K562 (cell line): Measurements from ENCODE around the gene CRB2. TPM values are rescaled to one million over a fixed set of nuclear protein-coding genes. Genes with fewer than 3 reads are reported as not detected.

ENCODE experiments used
- MEF2A ChIP-seq: IDR thresholded peaks from 2 replicates; pipeline ENCODE4 v1.6.1; 2011; ENCODE audit warnings: low read depth, mild to moderate bottlenecking, low read length, moderate library complexity; ENCODE audit not compliant: control insufficient read depth
- MYBL2 ChIP-seq, 2 experiments: fragments of 450-650 bp in 1 of 2; sonication (generic) in 1 of 2; formaldehyde crosslinking in 1 of 2; IDR thresholded peaks; 2 replicates each; pipeline versions ENCODE4 v1.6.1 to v1.8.1; 2017 to 2022; ENCODE audit warnings: borderline replicate concordance in 1 of 2, inconsistent platforms in 1 of 2, low read depth in 1 of 2, mild to moderate bottlenecking in 1 of 2, missing genetic modification reagents in 1 of 2, moderate library complexity in 1 of 2
- NFRKB ChIP-seq: fragments of 450-650 bp; IDR thresholded peaks from 2 replicates; pipeline ENCODE4 v1.6.1; 2016; ENCODE audit warnings: low read depth
- RBM34 ChIP-seq: fragments of 200-400 bp; formaldehyde crosslinking; IDR thresholded peaks from 2 replicates; pipeline ENCODE4 v1.6.1; 2018; ENCODE audit warnings: low read length, borderline replicate concordance; ENCODE audit not compliant: insufficient read depth
- SMARCC2 ChIP-seq: fragments of 450-650 bp; IDR thresholded peaks from 2 replicates; pipeline ENCODE4 v1.6.1; 2017; ENCODE audit warnings: antibody characterized with exemption, moderate library complexity, mild to moderate bottlenecking, low read depth
- TCFL5 ChIP-seq: fragments of 250-450 bp; sonication (Bioruptor Pico); conservative IDR thresholded peaks from 2 replicates; pipeline ENCODE4 v1.6.1; 2021; ENCODE audit warnings: mild to moderate bottlenecking, moderate library complexity, matching md5 sums
- ZNF124 ChIP-seq: sonication (generic); formaldehyde crosslinking; IDR thresholded peaks from 2 replicates; pipeline ENCODE4 v1.8.1; 2022; ENCODE audit warnings: missing genetic modification reagents
- ZNF263 ChIP-seq: sonication (generic); formaldehyde crosslinking; IDR thresholded peaks from 2 replicates; pipeline ENCODE4 v1.8.0; 2022; ENCODE audit warnings: mild to moderate bottlenecking, missing genetic modification reagents, borderline replicate concordance
- ZNF780A ChIP-seq: fragments of 250-450 bp; sonication (Bioruptor Pico); IDR thresholded peaks from 2 replicates; pipeline ENCODE4 v1.5.0; 2021; ENCODE audit warnings: mild to moderate bottlenecking
- ZNF785 ChIP-seq: fragments of 250-450 bp; sonication (Bioruptor Pico); IDR thresholded peaks from 2 replicates; pipeline ENCODE4 v1.4.0; 2020; ENCODE audit warnings: mild to moderate bottlenecking
- polyA plus RNA-seq, 8 experiments: library from polyadenylated mRNA; depleted of rRNA in 4 of 8; stranded (reverse) in 5 of 8; unstranded in 3 of 8; fragments of >200 nt; fragmentation: Nextera tagmentation in 2 of 8; fragmentation: Illumina TruSeq in 1 of 8; extraction: Ambion mirVana in 2 of 8; extraction: Trizol in 1 of 8; gene quantifications; 2 replicates each; pipeline versions ENCODE4 v1.2.1 to v1.2.3, GENCODE V29; 2011 to 2014; ENCODE audit warnings: inconsistent platforms in 1 of 8, missing spikeins in 1 of 8
- total RNA-seq, 7 experiments: library from RNA; depleted of rRNA in 6 of 7; stranded (reverse); fragments of >200 nt in 6 of 7; fragmentation: Illumina TruSeq in 2 of 7; extraction: Trizol in 2 of 7; gene quantifications; 2 replicates each; pipeline versions ENCODE4 v1.2.1 to v1.2.3, GENCODE V29; 2011 to 2021; ENCODE audit warnings: low replicate concordance in 1 of 7
- TF ChIP-seq, protein P1 (sequence below): sonication (generic); formaldehyde crosslinking; IDR thresholded peaks from 2 replicates; pipeline ENCODE4 v1.8.1; 2023; ENCODE audit warnings: mild to moderate bottlenecking, missing genetic modification reagents
- TF ChIP-seq, protein P2 (sequence below): fragments of 250-450 bp; sonication (Bioruptor Pico); IDR thresholded peaks from 2 replicates; pipeline ENCODE4 v1.4.0; 2020; ENCODE audit warnings: mild to moderate bottlenecking
- TF ChIP-seq, protein P3 (sequence below), 2 experiments: fragments of 450-650 bp; formaldehyde crosslinking in 1 of 2; IDR thresholded peaks; 2 replicates each; pipeline versions ENCODE4 v1.4.0 to v1.6.1; 2014 to 2020; ENCODE audit warnings: mild to moderate bottlenecking in 2 of 2, borderline replicate concordance in 1 of 2, low read depth in 1 of 2

The CRB2 gene
- total and polyA plus RNA-seq, 9 of the 15 experiments (the other 6 are each of a cell fraction or from before 2014, with no cell fraction given), result 0.13 to 1.2 (median 0.25) TPM; not detected in 2

DNA sequence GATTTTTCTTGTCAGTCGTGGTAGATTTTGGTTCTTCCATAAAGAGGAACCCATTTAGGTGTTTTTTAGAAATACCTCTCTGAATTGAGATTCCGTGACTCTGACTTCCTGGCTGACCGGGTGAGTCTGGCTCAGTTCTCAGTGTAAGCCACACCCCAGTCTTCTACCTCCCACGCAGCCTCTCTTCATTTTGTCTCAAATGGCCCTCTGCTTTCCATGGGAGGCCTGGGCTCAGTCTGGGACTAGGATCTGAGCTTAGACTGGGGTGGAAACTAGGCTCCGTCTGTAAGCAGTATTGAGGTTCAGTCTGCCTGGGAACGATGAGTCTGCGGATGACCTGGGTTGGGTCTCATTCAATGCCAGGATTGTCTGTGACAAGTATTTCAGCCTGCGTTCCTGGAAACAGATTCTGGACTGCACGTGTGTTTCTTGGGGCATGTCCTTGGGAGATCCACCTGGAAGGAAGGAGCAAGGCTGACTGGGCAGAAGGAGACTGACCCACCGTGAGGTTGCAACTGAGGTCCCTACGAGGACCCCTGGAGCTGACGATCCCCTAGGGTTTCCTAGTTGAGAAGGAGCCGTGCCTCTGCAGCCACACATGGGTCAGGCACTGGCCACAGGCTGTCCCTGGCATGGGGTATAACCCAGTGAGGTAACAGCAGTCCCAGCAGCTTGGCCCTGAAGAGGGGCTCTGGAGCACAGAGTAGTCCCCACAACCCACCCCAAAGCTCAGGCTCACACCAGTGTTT is 12.4 kb upstream of the CRB2 start (continued):
- TF ChIP-seq NFRKB, result no peak
- TF ChIP-seq, protein P1, sequence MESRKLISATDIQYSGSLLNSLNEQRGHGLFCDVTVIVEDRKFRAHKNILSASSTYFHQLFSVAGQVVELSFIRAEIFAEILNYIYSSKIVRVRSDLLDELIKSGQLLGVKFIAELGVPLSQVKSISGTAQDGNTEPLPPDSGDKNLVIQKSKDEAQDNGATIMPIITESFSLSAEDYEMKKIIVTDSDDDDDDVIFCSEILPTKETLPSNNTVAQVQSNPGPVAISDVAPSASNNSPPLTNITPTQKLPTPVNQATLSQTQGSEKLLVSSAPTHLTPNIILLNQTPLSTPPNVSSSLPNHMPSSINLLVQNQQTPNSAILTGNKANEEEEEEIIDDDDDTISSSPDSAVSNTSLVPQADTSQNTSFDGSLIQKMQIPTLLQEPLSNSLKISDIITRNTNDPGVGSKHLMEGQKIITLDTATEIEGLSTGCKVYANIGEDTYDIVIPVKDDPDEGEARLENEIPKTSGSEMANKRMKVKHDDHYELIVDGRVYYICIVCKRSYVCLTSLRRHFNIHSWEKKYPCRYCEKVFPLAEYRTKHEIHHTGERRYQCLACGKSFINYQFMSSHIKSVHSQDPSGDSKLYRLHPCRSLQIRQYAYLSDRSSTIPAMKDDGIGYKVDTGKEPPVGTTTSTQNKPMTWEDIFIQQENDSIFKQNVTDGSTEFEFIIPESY, result no peak
- no peak for TF ChIP-seq MYBL2 (IDR thresholded peaks at IDR 0.05; ENCODE audit: low read depth)
- TF ChIP-seq MYBL2 (CRISPR knock-in tag; IDR thresholded peaks at IDR 0.05; ENCODE audit: borderline replicate concordance), result no peak
- no peak for TF ChIP-seq ZNF780A
- TF ChIP-seq ZNF785, result no peak
- TF ChIP-seq TCFL5, result no peak
- TF ChIP-seq SMARCC2, result 0 out of 2 replicates have a peak, but pooled peaks have one; percentile 18
- TF ChIP-seq ZNF263 (CRISPR knock-in tag), result no peak
- TF ChIP-seq, protein P2, sequence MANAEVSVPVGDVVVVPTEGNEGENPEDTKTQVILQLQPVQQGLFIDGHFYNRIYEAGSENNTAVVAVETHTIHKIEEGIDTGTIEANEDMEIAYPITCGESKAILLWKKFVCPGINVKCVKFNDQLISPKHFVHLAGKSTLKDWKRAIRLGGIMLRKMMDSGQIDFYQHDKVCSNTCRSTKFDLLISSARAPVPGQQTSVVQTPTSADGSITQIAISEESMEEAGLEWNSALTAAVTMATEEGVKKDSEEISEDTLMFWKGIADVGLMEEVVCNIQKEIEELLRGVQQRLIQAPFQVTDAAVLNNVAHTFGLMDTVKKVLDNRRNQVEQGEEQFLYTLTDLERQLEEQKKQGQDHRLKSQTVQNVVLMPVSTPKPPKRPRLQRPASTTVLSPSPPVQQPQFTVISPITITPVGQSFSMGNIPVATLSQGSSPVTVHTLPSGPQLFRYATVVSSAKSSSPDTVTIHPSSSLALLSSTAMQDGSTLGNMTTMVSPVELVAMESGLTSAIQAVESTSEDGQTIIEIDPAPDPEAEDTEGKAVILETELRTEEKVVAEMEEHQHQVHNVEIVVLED, result no peak
- TF ChIP-seq MEF2A, result no peak
- TF ChIP-seq, protein P3, sequence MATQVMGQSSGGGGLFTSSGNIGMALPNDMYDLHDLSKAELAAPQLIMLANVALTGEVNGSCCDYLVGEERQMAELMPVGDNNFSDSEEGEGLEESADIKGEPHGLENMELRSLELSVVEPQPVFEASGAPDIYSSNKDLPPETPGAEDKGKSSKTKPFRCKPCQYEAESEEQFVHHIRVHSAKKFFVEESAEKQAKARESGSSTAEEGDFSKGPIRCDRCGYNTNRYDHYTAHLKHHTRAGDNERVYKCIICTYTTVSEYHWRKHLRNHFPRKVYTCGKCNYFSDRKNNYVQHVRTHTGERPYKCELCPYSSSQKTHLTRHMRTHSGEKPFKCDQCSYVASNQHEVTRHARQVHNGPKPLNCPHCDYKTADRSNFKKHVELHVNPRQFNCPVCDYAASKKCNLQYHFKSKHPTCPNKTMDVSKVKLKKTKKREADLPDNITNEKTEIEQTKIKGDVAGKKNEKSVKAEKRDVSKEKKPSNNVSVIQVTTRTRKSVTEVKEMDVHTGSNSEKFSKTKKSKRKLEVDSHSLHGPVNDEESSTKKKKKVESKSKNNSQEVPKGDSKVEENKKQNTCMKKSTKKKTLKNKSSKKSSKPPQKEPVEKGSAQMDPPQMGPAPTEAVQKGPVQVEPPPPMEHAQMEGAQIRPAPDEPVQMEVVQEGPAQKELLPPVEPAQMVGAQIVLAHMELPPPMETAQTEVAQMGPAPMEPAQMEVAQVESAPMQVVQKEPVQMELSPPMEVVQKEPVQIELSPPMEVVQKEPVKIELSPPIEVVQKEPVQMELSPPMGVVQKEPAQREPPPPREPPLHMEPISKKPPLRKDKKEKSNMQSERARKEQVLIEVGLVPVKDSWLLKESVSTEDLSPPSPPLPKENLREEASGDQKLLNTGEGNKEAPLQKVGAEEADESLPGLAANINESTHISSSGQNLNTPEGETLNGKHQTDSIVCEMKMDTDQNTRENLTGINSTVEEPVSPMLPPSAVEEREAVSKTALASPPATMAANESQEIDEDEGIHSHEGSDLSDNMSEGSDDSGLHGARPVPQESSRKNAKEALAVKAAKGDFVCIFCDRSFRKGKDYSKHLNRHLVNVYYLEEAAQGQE (IDR thresholded peaks at IDR 0.05; ENCODE audit: borderline replicate concordance), result peak; percentile 85
- TF ChIP-seq, protein P3 (CRISPR knock-in tag; IDR thresholded peaks at IDR 0.05; ENCODE audit: low read depth), result no peak
- no peak for TF ChIP-seq RBM34
- no peak for TF ChIP-seq ZNF124
